IPS DF 19.7 (cell line): ENCODE results near the gene ZNF385A.

ENCODE experiments used
- DNase-seq: peaks from one replicate; pipeline ENCODE4 v3.0.0-alpha.2; 2013; ENCODE audit warnings: low read depth, low spot score

ZNF385A gene

GRCh38 chr12:54375259-54375579 is 9.3 kb downstream of the ZNF385A start:
- DNase-seq: no peak

GRCh38 chr12:54374562-54375258 is 9.8 kb downstream of the ZNF385A start:
- DNase-seq: no peak

GRCh38 chr12:54373649-54374561 is 10.6 kb downstream of the ZNF385A start:
- no peak for DNase-seq

GRCh38 chr12:54372113-54372806 is 12.3 kb downstream of the ZNF385A start:
- no peak for DNase-seq

DNA sequence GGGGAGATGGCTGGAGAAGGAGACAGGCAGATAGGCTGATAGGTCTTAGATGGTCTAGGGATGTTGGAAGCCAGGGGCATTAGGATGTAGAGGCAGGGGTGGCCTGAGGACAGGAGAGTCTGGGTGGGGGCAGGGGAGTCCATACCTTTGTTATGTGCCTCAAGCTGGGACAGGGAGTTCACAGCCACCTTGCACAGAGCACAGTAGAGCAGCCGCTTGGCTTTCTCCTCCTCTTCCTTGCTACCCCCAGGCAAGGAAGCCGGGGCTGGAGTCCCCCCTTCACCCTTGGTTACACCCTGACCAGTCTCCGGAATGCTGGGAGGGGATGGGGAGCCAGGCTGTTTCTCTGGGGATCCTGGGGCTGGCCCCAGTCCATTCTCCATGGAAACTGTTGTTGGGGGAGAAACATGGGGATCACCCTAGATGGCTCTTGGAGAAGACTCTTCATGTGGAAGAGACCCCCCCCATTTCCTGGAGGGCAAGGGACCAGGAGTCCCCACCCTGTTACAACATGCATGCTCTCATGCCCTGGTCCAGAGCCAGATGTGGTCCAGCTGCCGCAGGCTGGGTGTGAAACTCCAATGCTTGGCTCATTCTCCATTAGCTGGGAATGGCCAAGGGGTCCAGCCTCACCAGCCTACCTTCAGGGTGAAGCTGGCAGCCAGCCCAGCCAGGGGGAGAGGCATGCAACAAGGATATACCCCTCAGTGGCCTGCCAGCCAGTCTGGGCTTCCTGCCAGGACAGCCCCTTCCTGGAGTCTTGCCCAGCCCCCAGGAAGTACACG is 13.0 kb downstream of the ZNF385A start:
- no peak for DNase-seq

- no peak for DNase-seq
Observed at GRCh38 chr12:54370171-54370730, 14.3 kb downstream of the ZNF385A start.

DNA sequence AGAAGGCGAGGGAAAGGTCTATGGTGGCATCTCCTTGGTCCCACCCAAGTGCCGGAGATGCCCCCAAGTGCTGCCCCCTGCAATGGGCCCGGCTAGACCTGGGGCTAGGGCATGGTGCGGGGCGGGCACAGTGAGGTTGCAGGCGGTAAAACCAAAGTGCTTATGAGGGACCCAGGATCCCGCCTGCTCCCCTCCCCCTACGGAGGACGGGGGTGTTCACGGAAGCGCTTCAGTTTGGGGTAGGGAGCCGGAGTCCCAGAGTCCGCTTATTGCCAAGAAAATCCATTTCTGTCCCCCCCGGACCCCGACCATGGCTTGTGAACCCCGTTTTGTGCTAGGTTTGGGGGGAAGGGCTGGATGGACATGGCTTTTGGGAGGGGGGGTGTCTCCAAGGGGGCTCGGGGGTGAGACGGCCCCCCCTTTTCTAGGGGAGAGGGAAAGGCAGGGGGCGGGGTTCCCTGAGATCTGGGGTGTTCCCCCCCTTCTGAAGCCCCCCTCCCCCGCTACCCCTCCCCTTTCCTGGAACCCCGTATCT is 14.9 kb downstream of the ZNF385A start:
- no peak for DNase-seq

DNA sequence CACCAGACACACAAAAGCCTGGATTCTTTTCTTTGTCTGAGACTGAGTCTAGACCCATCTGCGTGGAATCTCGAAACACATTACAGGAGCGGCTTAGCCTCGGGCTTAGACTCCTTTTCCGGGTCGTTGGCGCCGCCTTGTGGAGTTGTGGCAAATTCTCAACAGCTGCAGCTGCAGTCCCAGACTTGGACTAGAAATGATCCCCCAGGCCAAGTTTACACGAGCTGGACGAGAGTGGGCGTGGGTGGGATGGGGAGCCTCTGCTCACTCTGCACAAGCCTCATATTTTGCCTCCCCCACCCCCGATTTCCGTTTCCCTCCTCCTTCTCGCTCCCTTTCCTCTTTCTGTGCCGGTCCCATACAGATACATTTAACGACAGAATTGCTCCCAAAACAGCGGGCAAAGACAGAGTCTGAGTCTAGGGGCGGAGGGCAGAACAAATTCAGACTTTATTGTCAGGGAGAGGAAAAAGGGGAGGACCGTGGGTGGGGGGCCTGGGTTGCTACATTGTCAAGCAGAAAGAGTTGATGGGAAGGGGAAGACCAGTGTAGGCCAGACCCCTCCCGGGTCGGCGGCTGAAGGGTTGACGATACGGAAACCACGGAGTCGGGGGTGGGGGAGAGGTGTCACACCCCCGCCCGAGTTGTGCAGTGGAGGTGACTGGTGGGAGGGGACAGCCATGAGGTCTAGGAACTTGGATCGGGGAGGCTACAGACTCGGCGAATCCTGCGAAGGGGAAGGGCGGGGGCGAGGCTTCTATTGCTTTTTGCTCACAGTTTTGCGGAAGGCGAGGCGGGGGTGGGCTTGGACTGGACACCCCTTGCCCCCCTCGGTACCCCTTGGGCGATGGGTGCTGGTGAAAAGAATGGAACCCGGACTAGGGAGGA is 15.6 kb downstream of the ZNF385A start:
- no peak for DNase-seq

GRCh38 chr12:54368025-54368708 is 16.4 kb downstream of the ZNF385A start:
- DNase-seq: no peak

GRCh38 chr12:54364413-54364812 is 20.1 kb downstream of the ZNF385A start, which contains the start of gene GPR84:
TSS of gene GPR84 (minus strand) at chr12:54364486. CDS start at chr12:54363851, 635 bp downstream.
- no peak for DNase-seq

DNA sequence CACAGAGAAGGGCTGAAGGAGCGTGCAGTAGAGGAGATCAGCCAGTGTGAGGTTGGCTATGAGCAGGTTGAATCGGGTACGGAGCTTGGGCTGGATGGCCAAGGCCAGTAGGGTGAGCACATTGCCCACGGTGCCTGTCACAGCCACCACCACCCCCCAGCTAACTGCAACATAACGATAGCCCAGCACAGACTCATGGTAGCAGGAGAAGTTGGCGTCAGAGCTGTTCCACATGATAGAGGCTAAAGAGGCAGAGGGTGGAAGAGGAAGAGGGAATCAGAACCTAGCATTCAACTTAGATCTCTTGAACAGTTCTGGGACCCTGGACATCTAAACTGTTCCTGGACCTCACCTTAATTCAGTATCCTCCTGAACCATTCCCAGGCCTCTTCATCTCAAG is 20.9 kb downstream of the ZNF385A start:
- DNase-seq: no peak

DNA sequence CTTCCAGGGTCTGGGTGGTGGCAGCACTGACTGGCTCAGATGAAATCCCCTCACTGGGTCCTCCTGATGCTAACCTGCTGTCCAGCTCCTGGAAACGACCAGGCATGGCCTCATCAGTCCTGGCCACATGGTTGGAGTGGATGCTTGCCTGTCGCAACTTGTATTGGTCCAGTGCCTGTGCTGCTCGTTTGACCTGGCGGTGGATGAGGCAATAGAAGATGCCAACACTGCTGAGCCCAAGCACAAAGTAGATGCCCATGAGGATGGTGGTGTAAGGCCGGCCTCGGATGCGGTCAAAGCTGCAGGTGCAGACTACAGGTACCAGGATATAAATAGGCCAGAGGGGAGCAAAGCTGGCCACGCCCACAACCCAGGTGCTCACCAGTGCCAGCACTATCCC is 21.5 kb downstream of the ZNF385A start:
- no peak for DNase-seq

DNA sequence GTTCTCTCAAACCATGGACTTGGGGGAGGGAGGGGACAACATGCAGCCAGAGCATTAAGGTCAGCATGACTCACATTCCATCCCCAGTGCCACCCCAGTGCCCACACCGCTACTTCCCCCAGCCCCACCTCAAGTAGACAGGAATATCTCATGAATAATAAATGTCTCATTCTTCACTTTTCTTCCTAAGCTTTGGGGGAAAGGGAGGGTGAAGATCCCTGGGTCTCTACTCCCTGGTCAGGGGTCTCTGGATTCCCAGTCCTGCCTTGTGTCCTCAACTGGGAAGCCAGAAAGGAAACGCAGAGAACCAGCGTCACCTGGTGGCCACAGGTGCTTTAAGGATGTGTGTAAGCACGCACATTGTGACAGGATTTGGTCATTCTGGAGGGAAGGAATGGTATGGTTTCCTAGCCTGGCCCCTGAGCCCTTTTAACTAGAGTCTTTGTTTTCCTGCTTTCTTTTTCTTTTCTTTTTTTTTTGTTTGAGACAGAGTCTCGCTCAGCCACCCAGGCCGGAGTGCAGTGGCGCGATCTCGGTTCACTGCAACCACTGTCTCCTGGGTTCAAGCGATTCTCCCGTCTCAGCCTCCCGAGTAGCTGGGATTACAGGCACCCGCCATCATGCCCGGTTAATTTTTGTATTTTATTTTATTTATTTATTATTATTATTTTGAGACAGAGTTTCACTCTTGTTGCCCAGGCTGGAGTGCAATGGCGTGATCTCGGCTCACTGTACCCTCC is 23.6 kb downstream of the ZNF385A start:
- no peak for DNase-seq

GRCh38 chr12:54359762-54360351 is 24.7 kb downstream of the ZNF385A start:
- DNase-seq: no peak

- peak; percentile 99 for DNase-seq
Observed at GRCh38 chr12:54358945-54359761, 25.4 kb downstream of the ZNF385A start.

GRCh38 chr12:54358191-54358944 is 26.2 kb downstream of the ZNF385A start:
- DNase-seq: no peak
